Measurements from ENCODE around the gene TMCC2.

DNA sequence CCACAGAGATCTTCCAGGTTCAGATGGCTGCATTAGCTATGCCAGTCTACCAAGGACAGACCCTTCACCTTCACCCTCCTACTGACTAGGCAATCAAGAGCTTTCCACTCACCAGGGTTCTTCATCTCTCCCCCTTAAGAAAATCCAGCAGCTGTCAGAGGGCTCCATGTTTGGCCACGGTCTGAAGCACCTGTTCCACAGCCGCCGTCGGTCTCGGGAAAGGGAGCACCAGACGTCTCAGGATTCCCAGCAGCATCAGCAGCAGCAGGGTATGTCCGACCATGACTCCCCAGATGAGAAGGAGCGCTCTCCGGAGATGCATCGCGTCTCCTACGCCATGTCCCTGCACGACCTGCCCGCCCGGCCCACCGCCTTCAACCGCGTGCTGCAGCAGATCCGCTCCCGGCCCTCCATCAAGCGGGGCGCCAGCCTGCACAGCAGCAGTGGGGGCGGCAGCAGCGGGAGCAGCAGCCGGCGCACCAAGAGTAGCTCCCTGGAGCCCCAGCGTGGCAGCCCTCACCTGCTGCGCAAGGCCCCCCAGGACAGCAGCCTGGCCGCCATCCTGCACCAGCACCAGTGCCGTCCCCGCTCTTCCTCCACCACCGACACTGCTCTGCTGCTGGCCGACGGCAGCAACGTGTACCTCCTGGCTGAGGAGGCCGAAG lies 13.8 kb downstream of the TMCC2 start:
- TF ChIP-seq ZNF274 (IDR thresholded peaks at IDR 0.05; ENCODE audit: low read depth, low read length) = no peak
- TF ChIP-seq, protein P1, sequence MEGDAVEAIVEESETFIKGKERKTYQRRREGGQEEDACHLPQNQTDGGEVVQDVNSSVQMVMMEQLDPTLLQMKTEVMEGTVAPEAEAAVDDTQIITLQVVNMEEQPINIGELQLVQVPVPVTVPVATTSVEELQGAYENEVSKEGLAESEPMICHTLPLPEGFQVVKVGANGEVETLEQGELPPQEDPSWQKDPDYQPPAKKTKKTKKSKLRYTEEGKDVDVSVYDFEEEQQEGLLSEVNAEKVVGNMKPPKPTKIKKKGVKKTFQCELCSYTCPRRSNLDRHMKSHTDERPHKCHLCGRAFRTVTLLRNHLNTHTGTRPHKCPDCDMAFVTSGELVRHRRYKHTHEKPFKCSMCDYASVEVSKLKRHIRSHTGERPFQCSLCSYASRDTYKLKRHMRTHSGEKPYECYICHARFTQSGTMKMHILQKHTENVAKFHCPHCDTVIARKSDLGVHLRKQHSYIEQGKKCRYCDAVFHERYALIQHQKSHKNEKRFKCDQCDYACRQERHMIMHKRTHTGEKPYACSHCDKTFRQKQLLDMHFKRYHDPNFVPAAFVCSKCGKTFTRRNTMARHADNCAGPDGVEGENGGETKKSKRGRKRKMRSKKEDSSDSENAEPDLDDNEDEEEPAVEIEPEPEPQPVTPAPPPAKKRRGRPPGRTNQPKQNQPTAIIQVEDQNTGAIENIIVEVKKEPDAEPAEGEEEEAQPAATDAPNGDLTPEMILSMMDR (IDR thresholded peaks at IDR 0.05 in 2 of 3, conservative IDR thresholded peaks at IDR 0.05 in 1 of 3; ENCODE audit: borderline replicate concordance in 1 of 3, insufficient read depth in 1 of 3, low read depth in 2 of 3, low read length in 2 of 3) = no peak
- no peak for TF ChIP-seq POLR2A (IDR thresholded peaks at IDR 0.05; ENCODE audit: borderline replicate concordance, extremely low read depth, insufficient read depth, insufficient read length)
- no peak for TF ChIP-seq SIN3A (IDR thresholded peaks at IDR 0.05; ENCODE audit: low read depth)
- TF ChIP-seq YY1 (IDR thresholded peaks at IDR 0.05; ENCODE audit: extremely low read depth, insufficient replicate concordance, low read depth, low read length) = no peak
